Body of pancreas (tissue), 4 donors: ENCODE results near the gene REV3L. TPM values are rescaled to one million over a fixed set of nuclear protein-coding genes. Genes with fewer than 3 reads are reported as not detected.
A peak's percentile ranks its signal among the peaks of the same experiment; 100 is the strongest.

Source experiments
- ATAC-seq: fragments of 150-250 bp; one replicate; pipeline ENCODE4 v1.9.1; 2016
- DNase-seq, 4 donors: peaks; one replicate each; pipeline ENCODE4 v3.0.0-alpha.2; 2019
- H3K27ac ChIP-seq, 4 donors: fragments of 200-600 bp; sonication (generic); 1 replicate in 3 of 4; 2 replicates in 1 of 4; pipeline versions ENCODE4 v1.5.1 to v1.6.1; 2016 to 2019; ENCODE audit warnings: mild to moderate bottlenecking in 1 of 4, mixed read lengths in 1 of 4, moderate library complexity in 1 of 4
- H3K27me3 ChIP-seq, 2 donors: fragments of 200-600 bp; sonication (generic); one replicate each; pipeline ENCODE4 v1.6.0; 2016; ENCODE audit warnings: mild to moderate bottlenecking in 1 of 2
- H3K36me3 ChIP-seq, 2 donors: fragments of 200-600 bp; sonication (generic); replicated peaks in 1 of 2; 2 replicates each; pipeline ENCODE4 v1.5.1; 2016; ENCODE audit warnings: low read depth in 2 of 2; ENCODE audit not compliant: insufficient read depth in 1 of 2
- H3K4me1 ChIP-seq: fragments of 200-600 bp; sonication (generic); one replicate; pipeline ENCODE4 v1.6.0; 2016
- H3K4me3 ChIP-seq, 2 donors: fragments of 200-600 bp; sonication (generic); 1 replicate in 1 of 2; 2 replicates in 1 of 2; pipeline ENCODE4 v1.5.1; 2016 to 2019
- H3K9me3 ChIP-seq, 3 donors: fragments of 200-600 bp; sonication (generic); 1 replicate in 2 of 3; 2 replicates in 1 of 3; pipeline ENCODE4 v1.5.1; 2016
- POLR2A ChIP-seq, 3 donors: fragments of 450-650 bp; IDR thresholded peaks; one replicate each; pipeline ENCODE4 v1.6.1; 2016; ENCODE audit warnings: antibody characterized with exemption in 3 of 3, mild to moderate bottlenecking in 2 of 3
- WGBS, 2 donors: methylation state at CpG; one replicate each; pipeline ENCODE4 v1.1.5; 2017; 5-methylcytosine and 5-hydroxymethylcytosine counted together
- intact Hi-C: fragments of 100-400 bp; cut with DNase I; formaldehyde crosslinking; loops from one replicate; pipeline ENCODE4 v1.15.1; 2023
- total RNA-seq, 2 donors: library from RNA; depleted of rRNA; stranded (reverse); fragments of >200 nt; gene quantifications; one replicate each; pipeline ENCODE4 v1.1.0, GENCODE V29; 2016
- TF ChIP-seq, protein P1 (sequence below), 7 experiments: fragments of 450-650 bp in 4 of 7; fragments of 200-600 bp in 3 of 7; sonication (generic) in 3 of 7; IDR thresholded peaks; one replicate each; pipeline ENCODE4 v1.5.1; 2016 to 2019; ENCODE audit warnings: antibody characterized with exemption in 7 of 7

The REV3L gene
- total RNA-seq, 2 donors from 2014 or later, result 28.3 to 29.7 TPM

DNA sequence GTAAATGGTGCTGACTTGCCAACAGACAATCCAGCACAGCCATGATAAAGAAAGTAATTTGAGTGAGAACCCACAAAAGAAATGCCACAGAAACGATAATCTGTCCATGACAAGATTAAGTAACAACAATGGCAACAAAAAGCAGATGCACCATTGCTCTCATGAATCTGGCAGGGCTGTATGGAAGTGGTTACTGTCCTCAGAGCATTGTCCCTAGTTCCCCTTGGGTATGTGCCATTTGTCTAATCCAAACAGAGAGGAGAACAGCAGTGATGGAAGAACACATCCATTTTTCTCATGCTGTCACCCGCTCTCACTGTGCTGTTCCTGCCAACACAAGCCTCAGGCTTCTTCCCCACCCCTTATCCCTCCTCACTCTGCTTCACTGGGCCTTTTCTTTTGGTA, 65.8 kb downstream of the REV3L start:
- peaks cover 14% of the 10 kb centered on the region for H3K4me1 ChIP-seq
- DNase-seq, result peak in 1 of 4 donors; percentile 26
- 35 to 45% methylated on average over 2 of the region's 2 CpGs for WGBS, 2 donors
- TF ChIP-seq, protein P1, sequence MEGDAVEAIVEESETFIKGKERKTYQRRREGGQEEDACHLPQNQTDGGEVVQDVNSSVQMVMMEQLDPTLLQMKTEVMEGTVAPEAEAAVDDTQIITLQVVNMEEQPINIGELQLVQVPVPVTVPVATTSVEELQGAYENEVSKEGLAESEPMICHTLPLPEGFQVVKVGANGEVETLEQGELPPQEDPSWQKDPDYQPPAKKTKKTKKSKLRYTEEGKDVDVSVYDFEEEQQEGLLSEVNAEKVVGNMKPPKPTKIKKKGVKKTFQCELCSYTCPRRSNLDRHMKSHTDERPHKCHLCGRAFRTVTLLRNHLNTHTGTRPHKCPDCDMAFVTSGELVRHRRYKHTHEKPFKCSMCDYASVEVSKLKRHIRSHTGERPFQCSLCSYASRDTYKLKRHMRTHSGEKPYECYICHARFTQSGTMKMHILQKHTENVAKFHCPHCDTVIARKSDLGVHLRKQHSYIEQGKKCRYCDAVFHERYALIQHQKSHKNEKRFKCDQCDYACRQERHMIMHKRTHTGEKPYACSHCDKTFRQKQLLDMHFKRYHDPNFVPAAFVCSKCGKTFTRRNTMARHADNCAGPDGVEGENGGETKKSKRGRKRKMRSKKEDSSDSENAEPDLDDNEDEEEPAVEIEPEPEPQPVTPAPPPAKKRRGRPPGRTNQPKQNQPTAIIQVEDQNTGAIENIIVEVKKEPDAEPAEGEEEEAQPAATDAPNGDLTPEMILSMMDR (IDR thresholded peaks at IDR 0.05), result no peak
- TF ChIP-seq POLR2A (IDR thresholded peaks at IDR 0.05), result no peak
- no peak overlapping the region for H3K4me3 ChIP-seq
- no peaks in the 10 kb centered on the region for H3K36me3 ChIP-seq
- intact Hi-C loops, result no loop called here
- H3K9me3 ChIP-seq, result no peaks in the 10 kb centered on the region
- no peaks in the 10 kb centered on the region for H3K27me3 ChIP-seq
- peak; percentile 24 for ATAC-seq
- no peak overlapping the region for H3K27ac ChIP-seq

DNA sequence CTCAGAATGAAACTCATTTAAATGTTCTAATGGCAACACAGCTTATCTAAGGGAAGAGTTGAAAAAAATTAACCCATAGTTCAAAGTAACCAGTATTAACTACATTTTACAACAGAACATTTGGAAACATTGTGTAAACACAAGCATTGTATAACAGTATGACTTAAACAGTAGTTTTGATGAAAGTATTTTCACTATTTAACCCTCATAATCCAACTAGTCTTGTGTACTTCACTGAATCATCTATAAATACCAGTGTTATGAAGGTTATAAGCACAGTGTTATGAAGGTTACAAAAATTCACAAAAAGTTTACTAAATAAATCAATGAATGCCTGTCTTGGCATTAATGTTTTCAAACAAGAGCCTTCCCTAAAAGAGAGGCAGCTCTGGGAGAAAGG, 66.5 kb downstream of the REV3L start:
- intact Hi-C loops, result no loop called here
- no peak for TF ChIP-seq POLR2A (IDR thresholded peaks at IDR 0.05)
- TF ChIP-seq, protein P1 (IDR thresholded peaks at IDR 0.05), result no peak
- Histone ChIP-seq H3K36me3 (no peaks in the 10 kb centered on the region), H3K4me3 (no peak overlapping the region), H3K9me3 (no peaks in the 10 kb centered on the region), H3K27ac (no peak overlapping the region), H3K4me1 (peaks cover 14% of the 10 kb centered on the region), H3K27me3 (no peaks in the 10 kb centered on the region)
- no peak for DNase-seq
- ATAC-seq, result no peak

- Histone ChIP-seq H3K36me3 (peaks cover 0 to 3% of the 10 kb centered on the region in 2 donors), H3K9me3 (no peaks in the 10 kb centered on the region), H3K4me3 (no peak overlapping the region), H3K27me3 (no peaks in the 10 kb centered on the region), H3K4me1 (peaks cover 14% of the 10 kb centered on the region), H3K27ac (no peak overlapping the region)
- DNase-seq (no peak), ATAC-seq (no peak)
- TF ChIP-seq POLR2A (IDR thresholded peaks at IDR 0.05), result no peak
- TF ChIP-seq, protein P1 (IDR thresholded peaks at IDR 0.05), result no peak
- 91 to 94% methylated on average over 1 of the region's 1 CpG for WGBS, 2 donors
- intact Hi-C loops, result no loop called here
Observed at GRCh38 chr6:111414373-111414772, 68.6 kb downstream of the REV3L start.

DNA sequence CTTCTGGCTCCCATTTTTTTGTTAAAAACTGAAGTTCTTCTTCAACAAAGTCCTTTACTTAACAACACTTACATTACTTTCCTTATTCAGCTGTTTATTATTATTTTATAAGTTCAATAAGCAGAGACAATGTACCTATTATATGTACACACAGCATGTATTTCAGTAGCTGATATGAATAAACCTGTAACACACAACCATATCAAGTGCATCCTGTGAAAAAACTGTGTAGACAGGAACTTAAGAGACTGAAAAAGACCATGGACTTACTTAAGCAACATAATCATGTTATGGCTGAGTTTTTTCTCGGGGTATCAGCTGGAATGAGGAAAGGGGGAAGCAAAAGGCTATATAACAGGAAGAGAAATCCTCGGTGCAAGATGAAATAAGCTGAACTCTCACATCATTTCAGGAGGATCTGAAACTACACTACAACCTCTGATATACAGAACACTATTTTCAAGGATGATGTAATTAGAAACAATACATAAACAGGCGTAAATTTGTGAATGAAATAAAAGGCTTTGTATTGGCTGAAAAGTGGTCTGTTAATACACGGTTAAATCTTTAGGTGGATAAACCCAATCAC, 70.9 kb downstream of the REV3L start:
- H3K27ac ChIP-seq, result no peak overlapping the region
- no peaks in the 10 kb centered on the region for H3K27me3 ChIP-seq
- no peaks in the 10 kb centered on the region for H3K9me3 ChIP-seq
- no peak for ATAC-seq
- TF ChIP-seq, protein P1 (IDR thresholded peaks at IDR 0.05), result no peak
- TF ChIP-seq POLR2A (IDR thresholded peaks at IDR 0.05), result no peak
- intact Hi-C loops, result no loop called here
- 69 to 87% methylated on average over 4 of the region's 4 CpGs for WGBS, 2 donors
- DNase-seq, result no peak
- H3K4me1 ChIP-seq, result peaks cover 8% of the 10 kb centered on the region
- H3K4me3 ChIP-seq, result no peak overlapping the region
- H3K36me3 ChIP-seq, result peaks cover 0 to 3% of the 10 kb centered on the region in 2 donors

GRCh38 chr6:111411046-111411445, 72.0 kb downstream of the REV3L start:
- Histone ChIP-seq H3K4me3 (no peak overlapping the region), H3K27ac (no peak overlapping the region), H3K27me3 (no peaks in the 10 kb centered on the region), H3K4me1 (no peaks in the 10 kb centered on the region), H3K9me3 (no peaks in the 10 kb centered on the region), H3K36me3 (peaks cover 0 to 3% of the 10 kb centered on the region in 2 donors)
- DNase-seq (no peak), ATAC-seq (no peak)
- WGBS, 2 donors, result 84 to 90% methylated on average over 4 of the region's 4 CpGs
- intact Hi-C loops, result no loop called here
- no peak for TF ChIP-seq POLR2A (IDR thresholded peaks at IDR 0.05)
- TF ChIP-seq, protein P1 (IDR thresholded peaks at IDR 0.05), result no peak
